Measurements from ENCODE around the gene JARID2. TPM values are rescaled to one million over a fixed set of nuclear protein-coding genes. Genes with fewer than 3 reads are reported as not detected.

Gene JARID2
- total RNA-seq: 8.9 and 12.4 TPM in 2 replicates

DNA sequence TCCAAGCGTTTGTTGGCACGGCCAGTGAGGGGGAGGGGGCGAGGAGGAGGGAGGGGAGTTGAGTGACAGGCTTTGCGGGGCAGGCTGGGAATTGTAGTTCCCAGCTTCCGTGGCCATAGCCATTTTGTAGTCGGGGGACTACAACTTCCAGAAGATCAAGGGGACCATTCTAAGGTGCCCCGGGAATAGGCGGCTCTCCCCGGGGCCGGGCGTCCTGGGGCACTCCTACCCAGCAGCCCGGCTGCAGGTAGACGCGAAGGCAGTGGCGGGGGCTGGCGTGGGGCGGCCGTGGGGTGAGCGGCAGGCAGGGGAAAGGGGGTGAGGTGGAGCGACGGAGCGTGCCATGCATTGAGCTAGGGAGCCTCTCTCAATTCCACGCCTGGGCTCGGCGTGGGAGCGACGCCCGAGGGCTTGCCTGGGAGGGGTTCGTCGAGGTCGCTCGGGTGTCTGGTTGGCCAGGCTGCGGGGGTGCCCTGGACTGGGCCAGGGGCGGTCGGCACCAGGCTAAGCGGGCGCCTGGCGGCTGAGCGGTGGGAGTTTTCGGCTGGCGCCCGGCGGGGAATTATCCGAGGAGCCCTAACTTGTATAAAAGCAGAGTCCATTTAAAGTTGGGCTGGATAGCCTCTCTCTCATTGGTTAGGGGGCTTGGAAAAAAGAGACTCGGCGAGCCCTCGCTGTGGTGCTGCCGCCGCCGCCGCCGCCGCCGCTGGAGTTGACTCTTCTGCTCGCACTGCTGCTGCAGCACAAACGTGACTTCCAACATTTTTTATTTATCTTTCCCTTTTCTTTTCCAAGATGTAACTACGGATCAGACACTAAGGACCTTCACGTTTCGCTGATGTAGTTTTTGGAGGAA is at the start of gene JARID2:
TSS of gene JARID2 (plus strand) at position 709 of the 856 bp plus-strand sequence. CDS start 471 bp downstream, outside the sequence.

Data from smooth muscle cell of trachea (primary cell).